ENCODE data around the gene SLC23A3. TPM values are rescaled to one million over a fixed set of nuclear protein-coding genes. Genes with fewer than 3 reads are reported as not detected.

SLC23A3 gene
- total RNA-seq, 1 donor from 2014 or later: 1.4 TPM

DNA sequence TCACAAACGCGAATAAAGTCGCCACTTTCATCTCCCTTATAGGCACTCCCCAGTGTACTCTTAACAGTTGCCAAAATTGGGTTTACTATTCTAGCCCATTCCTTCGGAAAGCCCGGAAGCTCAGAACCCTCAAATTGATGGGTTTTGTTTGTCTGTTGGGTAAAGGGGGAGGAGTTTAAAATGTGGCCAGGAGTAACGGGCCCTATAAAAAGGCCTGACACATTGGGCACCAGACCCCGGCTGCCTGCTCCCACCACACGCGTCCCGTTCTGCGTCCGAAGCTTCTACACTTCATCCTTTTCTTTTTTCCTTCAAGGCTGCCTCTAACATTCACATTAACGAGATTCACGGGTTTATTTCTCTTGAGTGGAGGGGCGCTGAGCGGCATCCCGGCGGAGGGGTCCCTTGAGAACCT is 10.1 kb downstream of the SLC23A3 start:
- H3K4me3 Mint-ChIP-seq: peak overlapping the region; percentile 93
- Histone ChIP-seq H3K4me1 (peaks cover 8% of the 10 kb centered on the region), H3F3A (ENCODE audit: low read depth) (peaks cover 27% of the 10 kb centered on the region), H3K4me3 (peak overlapping the region; percentile 67), H3K9me3 (ENCODE audit: low read depth) (no peaks in the 10 kb centered on the region), H3K79me2 (ENCODE audit: low read depth) (no peaks in the 10 kb centered on the region), H3K9ac (no peak overlapping the region), H3K36me3 (no peaks in the 10 kb centered on the region), H3K4me2 (peak overlapping the region; percentile 88), H2AFZ (replicated peaks) (peak overlapping the region; percentile 86), H3K27me3 (peaks cover 10% of the 10 kb centered on the region), H3K27ac (no peak overlapping the region), H4K20me1 (ENCODE audit: low read depth) (peaks cover 27% of the 10 kb centered on the region)
- no peak overlapping the region for H3K27ac Mint-ChIP-seq
- H3K4me1 Mint-ChIP-seq: peaks cover 14% of the 10 kb centered on the region
- H3K27me3 Mint-ChIP-seq (ENCODE audit: insufficient read depth, low read depth): no peaks in the 10 kb centered on the region
- TF ChIP-seq, protein P1, sequence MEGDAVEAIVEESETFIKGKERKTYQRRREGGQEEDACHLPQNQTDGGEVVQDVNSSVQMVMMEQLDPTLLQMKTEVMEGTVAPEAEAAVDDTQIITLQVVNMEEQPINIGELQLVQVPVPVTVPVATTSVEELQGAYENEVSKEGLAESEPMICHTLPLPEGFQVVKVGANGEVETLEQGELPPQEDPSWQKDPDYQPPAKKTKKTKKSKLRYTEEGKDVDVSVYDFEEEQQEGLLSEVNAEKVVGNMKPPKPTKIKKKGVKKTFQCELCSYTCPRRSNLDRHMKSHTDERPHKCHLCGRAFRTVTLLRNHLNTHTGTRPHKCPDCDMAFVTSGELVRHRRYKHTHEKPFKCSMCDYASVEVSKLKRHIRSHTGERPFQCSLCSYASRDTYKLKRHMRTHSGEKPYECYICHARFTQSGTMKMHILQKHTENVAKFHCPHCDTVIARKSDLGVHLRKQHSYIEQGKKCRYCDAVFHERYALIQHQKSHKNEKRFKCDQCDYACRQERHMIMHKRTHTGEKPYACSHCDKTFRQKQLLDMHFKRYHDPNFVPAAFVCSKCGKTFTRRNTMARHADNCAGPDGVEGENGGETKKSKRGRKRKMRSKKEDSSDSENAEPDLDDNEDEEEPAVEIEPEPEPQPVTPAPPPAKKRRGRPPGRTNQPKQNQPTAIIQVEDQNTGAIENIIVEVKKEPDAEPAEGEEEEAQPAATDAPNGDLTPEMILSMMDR (IDR thresholded peaks at IDR 0.05): no peak
- no peak for TF ChIP-seq EZH2phosphoT487 (IDR thresholded peaks at IDR 0.05)
- TF ChIP-seq EZH2 (IDR thresholded peaks at IDR 0.05): no peak
- H3K9me3 Mint-ChIP-seq: no peaks in the 10 kb centered on the region
- H3K36me3 Mint-ChIP-seq: peaks cover 3% of the 10 kb centered on the region
- DNase-seq (ENCODE audit: low spot score): no peak

GRCh38 chr2:219158586-219158985 is 11.2 kb downstream of the SLC23A3 start:
- no peaks in the 10 kb centered on the region for H3K79me2 ChIP-seq (ENCODE audit: low read depth)
- H3K4me2 ChIP-seq: no peak overlapping the region
- no peak overlapping the region for H3K9ac ChIP-seq
- H3K4me1 Mint-ChIP-seq: peaks cover 14% of the 10 kb centered on the region
- H3K27ac ChIP-seq: no peak overlapping the region
- peaks cover 3% of the 10 kb centered on the region for H3K36me3 Mint-ChIP-seq
- H3K4me1 ChIP-seq: peaks cover 8% of the 10 kb centered on the region
- no peaks in the 10 kb centered on the region for H3K27me3 Mint-ChIP-seq (ENCODE audit: insufficient read depth, low read depth)
- peaks cover 27% of the 10 kb centered on the region for H3F3A ChIP-seq (ENCODE audit: low read depth)
- TF ChIP-seq EZH2 (IDR thresholded peaks at IDR 0.05): no peak
- TF ChIP-seq, protein P1 (IDR thresholded peaks at IDR 0.05): no peak
- TF ChIP-seq EZH2phosphoT487 (IDR thresholded peaks at IDR 0.05): no peak
- no peak overlapping the region for H3K4me3 ChIP-seq
- no peak overlapping the region for H2AFZ ChIP-seq (replicated peaks)
- no peak overlapping the region for H3K4me3 Mint-ChIP-seq
- H3K9me3 Mint-ChIP-seq: no peaks in the 10 kb centered on the region
- no peak overlapping the region for H3K27ac Mint-ChIP-seq
- H3K9me3 ChIP-seq (ENCODE audit: low read depth): no peaks in the 10 kb centered on the region
- H4K20me1 ChIP-seq (ENCODE audit: low read depth): peaks cover 27% of the 10 kb centered on the region
- DNase-seq (ENCODE audit: low spot score): no peak
- H3K27me3 ChIP-seq: peaks cover 10% of the 10 kb centered on the region
- peaks cover 5% of the 10 kb centered on the region for H3K36me3 ChIP-seq

GRCh38 chr2:219158025-219158424 is 11.8 kb downstream of the SLC23A3 start:
- peaks cover 10% of the 10 kb centered on the region for H3K27me3 ChIP-seq
- H3K36me3 Mint-ChIP-seq: peaks cover 3% of the 10 kb centered on the region
- H3K9me3 Mint-ChIP-seq: no peaks in the 10 kb centered on the region
- H3K27ac Mint-ChIP-seq: no peak overlapping the region
- DNase-seq (ENCODE audit: low spot score): no peak
- peaks cover 8% of the 10 kb centered on the region for H3K4me1 ChIP-seq
- peaks cover 14% of the 10 kb centered on the region for H3K4me1 Mint-ChIP-seq
- peaks cover 27% of the 10 kb centered on the region for H3F3A ChIP-seq (ENCODE audit: low read depth)
- no peak overlapping the region for H2AFZ ChIP-seq (replicated peaks)
- no peak overlapping the region for H3K27ac ChIP-seq
- peaks cover 5% of the 10 kb centered on the region for H3K36me3 ChIP-seq
- no peaks in the 10 kb centered on the region for H3K9me3 ChIP-seq (ENCODE audit: low read depth)
- peaks cover 27% of the 10 kb centered on the region for H4K20me1 ChIP-seq (ENCODE audit: low read depth)
- no peak overlapping the region for H3K4me3 Mint-ChIP-seq
- no peaks in the 10 kb centered on the region for H3K27me3 Mint-ChIP-seq (ENCODE audit: insufficient read depth, low read depth)
- H3K4me2 ChIP-seq: peak overlapping the region; percentile 19
- no peaks in the 10 kb centered on the region for H3K79me2 ChIP-seq (ENCODE audit: low read depth)
- no peak overlapping the region for H3K4me3 ChIP-seq
- TF ChIP-seq EZH2phosphoT487 (IDR thresholded peaks at IDR 0.05): no peak
- no peak overlapping the region for H3K9ac ChIP-seq

DNA sequence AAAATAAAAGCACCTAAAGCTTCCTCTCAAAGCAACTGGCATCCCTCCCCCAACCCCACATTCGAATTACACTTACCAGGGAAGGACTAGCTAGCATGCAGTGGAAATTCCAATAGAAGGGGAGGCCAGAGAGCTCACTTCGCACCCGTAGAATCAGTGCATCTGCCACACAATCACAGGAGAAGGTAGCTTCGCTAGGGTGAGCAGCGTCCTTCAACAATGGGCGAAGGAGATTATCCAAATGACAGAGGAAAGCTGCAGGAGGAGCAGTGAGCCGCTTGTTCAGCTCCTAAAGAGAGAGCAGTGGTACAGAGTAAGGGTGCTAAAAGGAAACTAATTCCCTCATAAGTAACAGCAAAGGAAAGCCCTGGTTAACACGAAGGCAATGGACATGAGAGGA is 12.4 kb downstream of the SLC23A3 start:
- no peak overlapping the region for H3K27ac Mint-ChIP-seq
- H2AFZ ChIP-seq (replicated peaks): no peak overlapping the region
- H3K27me3 Mint-ChIP-seq (ENCODE audit: insufficient read depth, low read depth): no peaks in the 10 kb centered on the region
- peaks cover 27% of the 10 kb centered on the region for H3F3A ChIP-seq (ENCODE audit: low read depth)
- peaks cover 27% of the 10 kb centered on the region for H4K20me1 ChIP-seq (ENCODE audit: low read depth)
- peaks cover 14% of the 10 kb centered on the region for H3K4me1 Mint-ChIP-seq
- no peaks in the 10 kb centered on the region for H3K9me3 Mint-ChIP-seq
- no peak overlapping the region for H3K4me3 ChIP-seq
- DNase-seq (ENCODE audit: low spot score): peak; percentile 77
- peak; percentile 33 for TF ChIP-seq EZH2phosphoT487 (IDR thresholded peaks at IDR 0.05)
- TF ChIP-seq, protein P1 (IDR thresholded peaks at IDR 0.05): no peak
- H3K4me2 ChIP-seq: peak overlapping the region; percentile 19
- peaks cover 5% of the 10 kb centered on the region for H3K36me3 ChIP-seq
- H3K79me2 ChIP-seq (ENCODE audit: low read depth): no peaks in the 10 kb centered on the region
- peaks cover 4% of the 10 kb centered on the region for H3K27me3 ChIP-seq
- H3K4me1 ChIP-seq: peaks cover 8% of the 10 kb centered on the region
- no peak overlapping the region for H3K9ac ChIP-seq
- no peak overlapping the region for H3K4me3 Mint-ChIP-seq
- peaks cover 3% of the 10 kb centered on the region for H3K36me3 Mint-ChIP-seq
- no peak overlapping the region for H3K27ac ChIP-seq
- no peaks in the 10 kb centered on the region for H3K9me3 ChIP-seq (ENCODE audit: low read depth)
